Epidermal melanocyte (primary cell): ENCODE measurements around the gene NACC2.

Experiments
- DNase-seq: peaks from one replicate; pipeline ENCODE4 v3.0.0; 2011; ENCODE audit warnings: low spot score; ENCODE audit not compliant: insufficient read length

NACC2 gene

DNA sequence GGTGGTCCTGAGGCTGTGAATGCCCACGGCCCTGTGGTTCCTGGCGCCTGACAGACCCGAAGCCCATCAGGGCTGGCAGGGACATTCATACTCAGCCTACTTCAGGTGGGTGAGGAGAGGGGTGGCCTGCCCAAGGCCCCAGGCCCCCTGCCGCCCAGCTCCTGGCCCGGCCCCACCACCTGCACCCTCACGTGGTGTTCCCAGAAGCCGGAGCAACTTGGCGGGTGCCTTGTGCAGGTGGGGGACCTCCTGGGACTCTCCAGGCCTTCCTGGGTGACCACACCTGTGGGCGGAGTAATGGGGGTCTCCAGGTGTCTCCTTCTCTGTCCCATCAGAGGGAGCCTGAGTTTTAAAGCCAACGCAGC, 97.1 kb downstream of the NACC2 start:
- DNase-seq, result no peak

DNA sequence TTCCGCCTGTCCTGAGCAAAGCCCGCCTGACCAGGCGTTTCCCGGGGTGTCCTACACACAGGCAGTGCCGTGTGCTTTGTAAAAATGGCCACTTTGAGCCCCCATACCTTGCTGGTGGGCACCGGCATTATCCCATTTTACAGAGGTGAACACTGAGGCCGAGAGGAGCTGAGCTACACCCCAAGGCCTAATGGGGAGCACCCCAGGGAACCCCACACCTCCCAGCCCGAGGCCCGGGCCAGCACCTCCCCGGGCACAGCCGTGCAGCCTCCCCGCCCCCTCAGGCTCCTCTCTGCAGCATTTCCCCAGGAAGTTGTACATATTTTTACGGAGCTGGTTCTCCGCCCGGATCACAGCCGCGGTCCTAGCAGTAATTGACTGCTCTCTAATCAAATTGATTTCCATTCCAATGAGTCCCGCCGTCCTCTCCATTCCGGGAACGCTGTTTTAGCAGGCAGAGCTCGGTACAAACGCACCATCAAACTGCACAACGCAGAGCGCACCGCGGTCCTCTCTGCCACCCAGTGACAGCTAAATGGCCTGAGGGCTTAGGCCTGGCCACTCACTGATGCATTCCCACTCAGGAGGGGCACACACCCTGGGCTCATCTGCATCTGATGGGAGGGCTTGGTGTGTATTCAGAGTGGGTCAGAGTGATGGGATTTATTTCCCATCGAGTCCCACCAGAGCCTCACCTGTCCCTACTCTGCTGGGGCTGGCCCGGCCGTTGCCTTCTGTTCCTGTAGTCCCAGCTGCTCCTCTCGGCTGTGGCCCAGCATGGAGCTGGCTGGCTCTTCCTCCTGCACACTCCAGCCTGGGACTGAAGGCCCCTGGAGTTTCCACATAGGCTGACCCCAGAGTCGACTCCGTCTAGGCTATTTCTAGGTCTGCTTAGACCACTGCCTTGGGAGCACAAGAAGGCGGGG, 97.7 kb downstream of the NACC2 start:
- DNase-seq, result no peak

DNA sequence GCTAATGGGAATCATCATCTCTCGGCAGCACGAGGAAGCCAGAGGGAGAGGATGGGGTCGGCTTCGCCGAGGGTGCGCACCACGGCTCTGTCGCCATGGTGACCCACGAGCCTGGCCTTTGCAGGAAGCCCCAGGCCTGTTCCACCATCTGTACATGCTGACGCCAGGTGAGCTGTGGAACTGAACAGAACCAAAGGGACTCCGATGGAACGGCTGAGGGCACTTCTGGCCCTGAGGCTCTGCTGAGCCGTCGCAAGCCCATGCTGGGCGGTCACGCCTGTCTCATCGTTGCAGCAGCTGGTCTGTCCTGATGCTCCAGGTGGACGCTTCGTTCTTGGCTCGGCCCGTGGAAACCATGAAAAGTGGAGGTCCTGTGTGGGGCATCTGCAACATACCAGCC, 99.3 kb downstream of the NACC2 start:
- DNase-seq, result no peak

DNA sequence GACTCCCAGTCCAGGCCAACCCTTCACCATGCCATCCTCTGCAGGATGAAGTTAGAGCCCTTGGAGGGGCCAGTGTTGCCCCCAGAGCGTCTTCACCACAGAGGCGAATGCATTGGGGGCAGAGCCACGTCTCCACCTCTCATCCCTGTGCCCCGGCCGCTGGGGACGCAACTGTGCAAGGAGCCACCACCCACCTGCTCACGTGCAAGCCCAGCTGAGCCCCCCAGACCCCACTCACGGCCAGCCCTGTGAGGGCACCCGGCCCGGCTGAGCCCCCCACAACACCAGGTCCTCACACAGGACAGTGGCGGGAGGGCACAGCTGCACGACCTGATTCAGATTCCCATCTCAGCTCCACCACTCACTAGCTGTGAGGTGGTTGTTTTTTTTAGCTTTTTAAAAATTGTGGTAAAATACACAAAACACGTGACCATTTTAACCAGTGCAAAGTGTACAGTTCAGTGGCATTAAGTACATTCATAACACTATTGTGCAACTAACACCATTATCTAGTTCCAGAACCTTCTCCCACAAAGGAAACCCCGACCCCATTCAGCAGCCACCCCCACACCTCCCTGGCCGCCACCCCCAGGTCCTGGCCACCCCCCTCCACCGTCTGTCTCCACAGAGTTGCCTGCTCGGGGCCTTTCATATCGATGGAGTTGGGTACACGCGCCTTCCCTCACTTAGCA, 100.4 kb downstream of the NACC2 start:
- no peak for DNase-seq

DNA sequence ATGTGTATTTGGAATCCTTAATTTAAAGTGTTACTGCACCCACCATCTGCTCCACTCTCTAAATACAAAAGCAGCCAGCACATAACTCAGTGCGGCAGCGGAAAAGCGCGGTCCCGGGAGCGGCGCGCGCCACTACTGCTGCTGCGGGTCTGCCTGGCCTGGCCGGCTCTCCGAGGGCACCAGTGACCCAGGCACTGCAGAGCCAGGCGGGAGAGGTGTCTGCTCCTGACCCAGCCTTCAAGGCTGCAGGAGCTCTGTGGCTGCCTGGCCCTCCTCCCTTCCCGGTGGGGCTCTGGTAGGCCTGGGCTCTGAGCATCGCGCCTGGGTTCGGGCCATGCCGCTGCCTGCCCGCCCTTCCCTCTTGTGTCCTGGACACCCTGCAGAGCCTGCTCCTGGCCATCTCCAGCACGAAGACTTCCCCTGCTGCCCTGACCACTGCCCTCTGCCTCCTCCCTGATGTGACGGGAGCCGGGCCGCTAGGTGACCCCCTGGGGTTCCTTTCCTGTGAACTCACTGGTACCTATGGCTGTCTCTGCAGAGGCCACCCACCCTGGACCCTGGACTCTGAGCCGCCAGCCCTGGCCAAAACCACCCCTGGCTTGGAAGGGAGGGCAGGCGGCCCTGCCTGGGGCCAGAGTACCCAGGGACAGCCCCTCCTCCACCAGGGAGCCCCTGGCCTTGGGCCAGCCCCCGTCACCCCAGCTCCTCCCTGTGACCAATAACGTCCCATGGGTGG, 101.2 kb downstream of the NACC2 start:
- DNase-seq, result no peak

DNA sequence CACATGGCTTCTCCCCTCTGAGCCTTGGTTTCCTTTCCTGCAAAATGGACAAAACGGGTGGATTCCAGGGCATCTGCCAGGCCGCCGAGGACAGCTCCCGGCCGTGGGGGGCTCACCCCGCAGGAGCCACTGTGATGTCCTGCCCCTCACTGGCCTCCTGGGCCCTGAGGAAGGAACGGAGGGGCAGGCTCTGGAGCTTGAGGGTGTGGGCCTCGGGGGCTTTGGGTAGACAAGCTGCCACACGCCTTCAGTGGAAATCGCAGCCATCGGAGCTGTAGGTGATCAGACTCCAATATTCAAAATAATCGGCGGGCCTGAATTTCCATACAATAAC, 101.7 kb downstream of the NACC2 start:
- DNase-seq, result no peak

DNA sequence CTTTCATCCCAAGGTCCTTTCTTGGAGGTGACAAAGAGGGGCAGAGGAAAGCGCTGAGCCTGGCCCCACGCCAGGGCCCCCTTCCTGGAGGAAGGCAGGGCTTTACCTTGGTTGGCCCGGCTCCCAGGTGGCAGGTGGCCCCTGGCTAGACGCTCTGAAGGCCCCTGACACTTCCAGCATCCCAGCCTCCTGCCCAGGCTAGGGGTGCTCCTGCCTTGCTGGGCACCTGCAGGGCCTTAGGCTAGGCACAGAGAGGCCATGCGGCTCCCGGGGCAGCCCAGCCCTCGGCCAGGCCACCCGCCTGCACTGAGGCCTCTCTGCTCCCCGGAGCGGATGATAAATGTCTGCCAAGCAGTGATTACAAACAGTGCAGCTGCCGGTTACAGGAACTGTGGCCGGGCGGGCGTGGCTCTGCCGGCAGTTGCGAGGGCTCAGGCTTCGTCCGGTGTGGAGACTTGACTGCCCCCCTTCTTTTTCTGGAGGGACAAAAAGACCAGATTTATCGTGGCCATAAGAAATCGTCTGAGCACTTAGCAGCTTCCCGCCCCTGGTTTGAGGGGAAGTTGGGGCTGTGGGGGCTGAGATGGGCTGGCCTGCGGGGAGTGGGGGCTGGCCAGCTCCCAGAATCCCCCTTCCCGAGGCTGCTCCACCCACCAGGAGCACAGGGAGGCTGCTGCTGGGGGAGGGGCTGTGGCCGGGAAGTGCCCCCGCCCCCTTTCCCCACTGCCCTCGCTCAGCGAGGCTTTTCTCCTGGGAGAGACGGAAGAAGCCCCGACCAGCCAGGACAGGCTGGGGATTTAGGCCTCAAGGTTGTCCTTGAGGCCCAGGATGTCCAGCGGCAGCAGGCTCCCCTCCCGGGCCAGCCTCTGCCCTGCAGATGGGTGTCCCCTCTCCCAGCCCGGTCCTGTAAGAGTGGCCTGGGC, 102.3 kb downstream of the NACC2 start:
- peak; percentile 75 for DNase-seq

DNA sequence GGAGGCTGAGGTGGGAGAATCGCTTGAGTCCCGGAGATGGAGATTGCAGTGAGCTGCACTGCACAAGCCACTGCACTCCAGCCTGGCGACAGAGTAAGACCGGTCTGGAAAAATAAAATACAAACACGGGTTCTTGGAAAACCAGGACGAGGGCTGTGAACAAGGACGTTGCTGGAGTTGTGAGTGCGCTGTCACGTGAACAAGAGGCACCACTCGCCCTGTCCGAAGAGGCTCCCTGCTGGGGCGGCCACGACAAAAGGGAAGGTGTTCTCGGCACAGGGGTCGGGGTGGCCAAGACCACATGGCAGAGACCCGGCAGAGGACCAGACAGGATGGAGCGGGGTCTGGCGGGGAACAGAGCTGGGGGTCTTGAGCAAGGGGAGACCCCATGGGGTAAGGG, 103.3 kb downstream of the NACC2 start:
- DNase-seq, result no peak

DNA sequence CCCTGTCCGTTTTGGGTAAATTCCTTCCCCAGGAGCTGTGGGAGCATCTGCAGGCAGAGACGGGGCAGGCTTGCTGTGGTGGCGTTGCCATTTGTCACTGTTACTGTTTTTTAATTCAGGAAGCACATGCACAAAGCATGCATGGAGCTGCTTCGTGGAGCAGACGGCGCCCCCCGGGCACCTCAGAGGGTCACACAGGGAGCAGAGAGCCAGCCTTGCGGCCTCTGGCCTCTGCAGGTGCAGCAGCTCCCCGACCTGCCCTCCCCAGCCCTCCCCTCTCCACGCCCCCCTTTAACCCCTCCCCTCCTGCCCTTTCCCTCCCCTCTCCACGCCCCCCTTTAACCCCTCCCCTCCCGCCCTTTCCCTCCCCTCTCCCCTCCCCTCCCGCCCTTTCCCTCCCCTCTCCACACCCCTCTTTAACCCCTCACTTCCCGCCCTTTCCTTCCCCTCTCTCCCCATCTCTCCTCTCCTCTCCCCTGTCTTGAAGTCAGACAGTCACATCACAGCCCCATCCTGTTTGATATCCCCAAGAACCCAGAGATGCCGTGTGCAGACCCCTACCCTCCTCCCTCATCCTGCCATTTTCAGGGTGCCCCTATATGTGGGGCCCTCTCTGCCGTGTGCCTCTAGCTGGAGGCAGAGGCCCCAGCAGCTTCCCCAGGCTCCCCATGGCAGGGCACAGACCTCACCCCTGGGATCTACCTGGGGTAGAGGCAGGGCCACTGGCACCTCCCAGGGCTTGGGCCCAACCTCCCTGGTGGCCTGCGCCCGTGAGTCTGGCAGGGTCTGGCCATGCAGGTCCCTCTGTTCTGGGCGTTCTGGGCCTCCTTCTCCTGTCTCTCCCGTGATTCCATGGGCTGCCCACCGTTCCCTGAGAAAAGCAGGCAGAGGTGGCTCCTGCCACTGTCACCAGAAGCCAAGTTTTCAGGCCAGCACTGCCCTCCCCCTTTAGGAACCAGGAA, 104.3 kb downstream of the NACC2 start:
- no peak for DNase-seq

DNA sequence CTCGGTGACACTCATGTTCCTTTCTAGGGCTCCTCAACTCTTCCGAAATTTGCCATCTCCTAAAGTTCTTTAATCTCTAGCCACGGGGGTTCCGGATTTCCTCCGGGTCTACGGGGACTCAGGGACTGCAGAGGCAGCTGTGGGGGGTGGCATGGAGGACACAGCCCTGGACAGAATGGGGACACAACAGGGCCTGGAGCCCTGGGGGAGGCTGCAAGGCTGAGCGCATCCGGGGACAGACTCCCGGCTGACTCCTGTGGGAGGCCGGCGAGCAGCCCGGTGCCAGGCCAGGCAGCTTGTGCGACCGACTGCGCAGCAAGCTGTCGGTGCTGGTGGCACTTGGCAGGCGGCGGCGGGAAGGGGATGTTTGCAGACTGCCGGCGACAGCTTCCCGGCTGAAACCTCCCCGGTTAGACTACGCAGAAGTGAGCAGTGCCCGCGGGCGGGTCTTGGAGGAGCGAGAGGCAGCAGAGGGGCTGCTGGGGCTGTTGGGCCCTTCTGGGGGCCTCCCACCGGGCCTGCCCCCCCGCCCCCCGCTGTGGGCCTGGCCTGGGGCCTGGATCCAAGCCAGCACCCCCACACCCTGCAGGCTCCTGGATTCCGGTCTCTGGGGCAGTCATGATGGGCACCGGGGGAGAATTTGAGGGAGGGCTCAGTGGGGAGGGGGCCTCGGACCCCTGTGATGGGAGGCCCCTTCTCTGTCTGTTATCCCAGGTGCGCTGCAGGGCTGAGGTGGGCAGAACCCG, 105.2 kb downstream of the NACC2 start:
- no peak for DNase-seq

DNA sequence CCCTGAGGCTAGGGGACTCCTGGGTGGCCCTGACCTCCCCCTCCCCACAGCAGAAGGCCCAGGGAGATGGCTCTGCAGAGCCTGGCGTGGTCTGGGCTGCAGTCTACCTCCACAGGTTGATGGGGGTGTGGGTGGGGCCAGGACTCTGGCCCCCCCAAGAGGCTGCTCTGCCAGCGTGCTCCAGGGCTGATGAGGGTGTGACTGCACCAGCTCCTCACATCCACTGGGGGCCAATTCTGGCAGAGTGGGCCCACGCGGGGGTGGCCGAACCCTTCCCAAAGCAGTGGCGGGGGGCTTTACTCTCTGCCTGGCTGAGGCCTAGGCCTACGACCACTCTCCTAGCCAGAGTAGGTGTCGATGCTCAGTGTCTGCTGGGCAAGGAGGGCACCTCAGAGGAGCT, 105.9 kb downstream of the NACC2 start:
- no peak for DNase-seq

DNA sequence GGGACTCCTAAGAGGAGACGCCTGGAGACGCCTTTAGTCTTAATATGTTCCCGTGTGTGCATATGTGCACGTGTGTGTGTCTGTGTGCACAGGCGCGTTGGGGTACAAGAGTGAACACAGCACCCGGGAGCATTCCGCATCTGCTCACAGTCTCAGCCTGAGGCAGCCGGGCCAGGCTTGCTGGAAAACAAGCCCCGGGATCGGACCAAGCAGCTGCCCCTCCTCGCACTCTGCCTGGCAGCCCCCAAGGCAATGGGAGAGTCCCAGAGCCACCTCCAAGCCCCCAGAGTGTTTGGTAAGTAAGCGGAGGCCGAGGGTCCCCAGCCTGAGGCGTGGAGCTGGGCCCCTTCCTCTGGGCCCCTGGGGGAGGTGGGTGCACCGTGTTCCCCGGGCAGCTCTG, 106.6 kb downstream of the NACC2 start:
- DNase-seq, result no peak

DNA sequence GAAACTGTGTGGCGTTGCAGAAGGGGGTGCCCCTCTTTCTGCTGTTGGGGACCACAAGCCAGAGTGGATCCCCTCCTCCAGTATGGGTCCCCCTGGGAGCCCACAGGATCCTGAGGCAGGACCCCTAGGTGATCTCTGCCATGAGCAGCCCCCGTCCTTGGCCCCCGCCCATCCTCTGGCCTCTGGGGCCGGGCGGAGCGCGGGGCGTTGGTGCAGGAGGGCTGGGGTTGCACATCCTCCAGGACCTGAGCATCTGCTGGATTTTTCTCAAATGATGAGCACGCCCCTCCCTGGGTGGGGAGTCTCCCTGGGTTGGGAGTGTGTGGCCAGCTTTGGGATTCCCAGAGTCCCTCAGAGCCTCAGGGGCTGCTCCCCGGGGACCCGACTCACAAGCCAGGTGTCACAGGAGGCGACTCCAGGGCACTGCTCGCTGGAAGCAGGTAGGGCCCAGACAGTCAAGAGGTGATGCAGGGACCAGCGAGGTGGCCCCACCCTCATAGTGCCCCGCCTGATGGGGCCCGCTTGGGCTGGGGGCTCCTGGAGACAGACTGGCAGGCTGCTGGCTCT, 107.2 kb downstream of the NACC2 start:
- no peak for DNase-seq

DNA sequence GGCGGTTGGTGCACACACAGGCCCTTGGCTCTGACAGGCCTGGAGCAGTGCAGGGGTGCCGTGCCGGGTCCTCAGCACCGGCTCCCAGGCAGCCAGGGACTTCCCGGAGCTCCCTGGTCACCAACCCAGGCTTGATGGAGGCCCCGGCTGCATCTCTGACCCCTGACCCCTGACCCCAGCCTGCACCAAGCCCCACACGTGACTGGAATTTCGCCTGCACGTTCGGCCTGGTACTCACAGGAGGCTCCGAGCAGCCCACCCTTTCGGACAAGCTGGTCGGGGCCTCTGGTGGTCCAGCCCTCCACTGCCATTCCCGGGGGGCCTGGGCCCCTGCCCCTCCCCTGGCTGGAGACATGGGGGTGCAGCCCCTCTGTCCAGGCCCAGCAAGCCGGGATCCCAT, 108.5 kb downstream of the NACC2 start:
- DNase-seq, result no peak

DNA sequence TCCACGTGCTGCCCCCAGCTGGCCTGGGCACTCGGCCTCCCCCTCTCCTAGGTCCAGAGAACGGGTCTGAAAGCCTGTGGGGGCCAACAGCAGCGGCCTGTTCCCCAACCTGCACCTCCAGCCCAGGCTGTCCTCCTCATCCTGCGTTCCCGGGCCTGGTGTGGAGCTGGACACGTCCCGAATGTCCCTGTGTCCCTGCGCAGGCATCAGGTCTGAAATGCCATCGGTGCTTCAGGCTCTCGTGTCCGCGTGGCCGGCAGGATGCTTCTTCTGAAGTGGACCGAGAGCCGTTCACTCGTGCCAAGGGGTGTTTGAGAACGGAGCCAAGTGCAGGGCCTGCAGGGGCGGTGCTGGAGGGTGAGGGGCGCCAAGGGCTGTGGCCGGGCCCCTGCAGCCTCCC, 109.2 kb downstream of the NACC2 start:
- DNase-seq, result no peak

DNA sequence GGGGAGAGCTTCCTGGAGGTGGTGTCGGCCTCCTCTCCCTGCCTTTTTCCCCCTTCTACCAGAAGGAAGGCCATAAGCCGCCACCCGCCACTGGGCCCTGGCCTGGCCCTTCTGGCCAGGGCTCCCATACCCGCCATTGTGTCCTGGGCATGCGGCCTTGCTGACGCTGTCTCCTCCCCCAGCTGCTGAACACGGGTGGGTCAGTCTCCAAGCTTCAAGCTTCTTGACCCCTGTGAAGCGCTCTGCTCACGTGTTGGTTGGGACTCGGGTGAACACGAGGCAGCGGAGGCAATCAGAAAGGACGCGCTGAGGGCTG, 109.7 kb downstream of the NACC2 start:
- no peak for DNase-seq

DNA sequence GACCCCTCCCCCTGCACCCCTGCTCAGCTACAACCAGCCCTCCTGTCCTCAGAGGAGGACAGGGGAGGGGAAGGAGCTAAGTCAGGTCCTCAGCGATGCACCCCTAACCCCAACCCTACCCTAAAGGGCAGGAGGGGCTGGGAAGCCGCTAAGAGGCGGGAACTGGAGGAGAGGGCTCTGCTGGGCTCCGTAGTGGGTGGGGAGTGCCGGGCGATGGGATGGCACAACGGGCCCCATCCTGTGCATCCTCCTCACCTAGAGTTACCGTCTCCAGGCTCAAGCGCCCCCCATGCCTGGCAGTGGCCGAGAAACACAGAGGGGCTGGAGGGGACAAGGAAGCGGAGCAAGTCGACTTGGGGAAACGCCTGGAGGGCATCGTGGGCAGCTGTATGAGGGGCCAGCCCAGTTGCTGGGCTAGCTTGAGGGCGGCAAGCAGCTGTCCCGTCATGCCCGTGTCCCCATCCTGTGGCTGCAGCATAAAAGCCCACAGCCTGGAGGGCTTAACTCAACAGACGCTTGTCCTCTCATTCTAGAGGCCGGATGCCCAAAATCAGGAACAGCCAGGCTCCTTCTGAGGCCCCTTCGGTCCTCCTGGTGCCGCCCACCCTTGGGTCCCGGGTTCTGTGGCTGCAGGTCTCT, 110.9 kb downstream of the NACC2 start:
- DNase-seq, result no peak

DNA sequence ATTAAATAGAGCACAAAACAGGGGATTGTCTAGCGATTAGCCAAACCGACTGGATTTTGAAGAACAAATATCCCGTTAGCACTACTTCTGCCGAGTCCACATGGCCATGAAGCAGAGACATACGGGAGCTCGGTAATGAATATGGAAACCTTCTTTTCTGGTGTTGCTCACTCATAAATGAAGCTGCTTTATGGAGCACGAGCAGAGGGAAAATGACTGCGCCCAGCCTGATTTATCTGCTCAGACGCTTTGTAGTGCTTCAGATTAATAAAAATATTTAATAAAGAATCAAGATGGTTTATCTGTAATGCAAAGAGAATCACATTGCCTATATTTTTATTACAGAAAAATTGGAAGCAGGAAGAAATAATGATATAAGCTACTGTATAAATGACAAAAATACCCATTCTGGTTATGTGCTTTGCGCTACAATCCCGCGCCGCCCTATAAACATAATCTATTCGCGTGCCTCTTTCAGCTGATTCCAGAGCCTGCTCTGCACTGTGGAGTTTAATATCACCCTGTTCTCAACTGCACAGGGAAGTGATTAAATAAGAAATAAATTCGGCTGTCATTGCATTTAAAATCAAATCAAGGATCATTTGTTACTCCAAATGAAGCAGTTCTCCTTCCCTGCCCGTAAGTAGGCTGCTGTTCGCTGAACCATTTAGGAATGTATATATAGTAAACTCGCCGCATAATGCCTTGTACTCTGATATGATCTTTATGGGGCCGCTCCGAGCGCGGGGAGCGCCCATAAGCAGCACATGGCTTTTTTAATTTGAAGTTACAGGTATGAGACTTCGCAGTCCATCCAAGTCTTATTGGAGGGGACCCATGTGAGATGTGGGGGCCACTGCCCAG, 111.6 kb downstream of the NACC2 start:
- DNase-seq, result no peak
